HG03064 (cell line): Measurements from ENCODE around the gene C1orf87.
A peak's percentile ranks its signal among the peaks of the same experiment; 100 is the strongest.
"Not testable (repeated sequence)": the region's sequence is repeated elsewhere in the genome, so short reads cannot be mapped to it uniquely, and the experiment has no call there.

ENCODE experiments used
- ATAC-seq: cut with Tn5 transposase; IDR thresholded peaks from one replicate; pipeline ENCODE4 v1.9.1; 2021; ENCODE audit warnings: low read depth; ENCODE audit not compliant: unreplicated experiment

C1orf87 gene

DNA sequence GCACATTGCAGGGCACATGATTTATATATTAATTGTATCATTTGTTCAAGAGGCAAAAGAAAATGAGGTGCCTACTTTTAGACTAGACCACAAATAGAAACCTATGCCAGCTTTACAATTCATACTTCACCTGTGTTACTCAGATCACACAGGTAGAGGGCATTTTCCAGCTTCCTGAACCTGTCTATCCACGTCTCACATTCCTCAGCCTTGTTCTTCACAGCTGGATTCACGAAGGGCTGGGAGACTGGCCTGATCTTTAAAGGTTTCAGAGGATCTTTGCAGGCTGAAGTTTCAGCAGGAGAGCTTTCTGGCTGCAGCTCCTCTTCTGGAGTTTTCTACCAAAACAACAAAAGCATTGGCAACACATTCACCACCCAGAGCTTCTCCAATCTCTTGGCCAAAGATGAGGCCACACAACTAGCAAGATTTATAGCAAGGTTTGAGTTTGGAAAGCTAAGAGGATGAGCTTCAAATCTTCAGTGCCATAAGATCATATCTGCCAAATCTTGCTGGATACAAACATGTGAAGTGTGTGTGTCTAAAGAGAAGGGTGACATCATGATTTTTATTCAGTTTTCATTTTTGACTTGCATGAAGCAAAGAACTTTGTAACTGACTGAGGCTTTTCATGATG is 76.0 kb downstream of the C1orf87 start:
- ATAC-seq, result no peak

DNA sequence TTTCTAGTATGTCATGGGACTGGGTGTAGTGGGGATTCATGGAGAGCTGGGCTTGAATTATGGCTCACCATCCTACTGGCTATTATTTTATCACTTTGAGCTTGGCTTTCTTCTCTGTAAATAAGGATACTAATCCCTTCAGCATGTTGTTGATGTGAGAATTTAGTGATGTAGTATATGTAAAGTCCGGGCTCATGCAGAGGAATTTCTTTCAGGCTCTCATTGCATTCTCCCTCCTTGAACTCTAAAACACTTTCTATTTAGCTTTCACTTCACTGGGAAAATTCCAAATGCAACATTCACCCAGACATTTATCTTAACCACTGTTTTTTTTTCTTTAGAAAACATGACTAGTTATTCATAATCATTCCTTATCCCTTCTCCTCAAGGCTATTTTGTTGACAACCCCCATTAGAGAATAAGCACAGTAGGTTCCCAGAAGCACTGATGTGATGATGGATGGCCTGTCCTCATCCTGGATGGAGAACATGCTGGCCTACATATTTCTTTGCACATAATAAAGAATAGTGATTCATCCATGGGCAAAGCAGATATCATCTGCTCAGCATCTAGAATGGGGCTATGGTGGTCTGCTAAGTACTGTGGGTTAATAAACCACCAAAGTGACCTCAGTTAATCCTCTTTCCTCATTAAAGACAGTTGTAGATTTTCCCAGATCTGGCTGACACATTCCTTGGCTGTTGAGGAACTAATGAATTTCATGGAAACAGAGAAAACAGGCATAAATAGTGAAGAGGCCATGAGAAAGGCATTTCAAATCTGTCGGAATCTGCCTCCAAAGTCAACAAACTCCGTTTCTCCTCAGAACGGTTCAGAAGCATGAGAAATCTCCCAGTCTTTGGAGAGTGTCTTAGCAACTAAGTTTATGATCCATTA is 79.0 kb downstream of the C1orf87 start:
- no peak for ATAC-seq

DNA sequence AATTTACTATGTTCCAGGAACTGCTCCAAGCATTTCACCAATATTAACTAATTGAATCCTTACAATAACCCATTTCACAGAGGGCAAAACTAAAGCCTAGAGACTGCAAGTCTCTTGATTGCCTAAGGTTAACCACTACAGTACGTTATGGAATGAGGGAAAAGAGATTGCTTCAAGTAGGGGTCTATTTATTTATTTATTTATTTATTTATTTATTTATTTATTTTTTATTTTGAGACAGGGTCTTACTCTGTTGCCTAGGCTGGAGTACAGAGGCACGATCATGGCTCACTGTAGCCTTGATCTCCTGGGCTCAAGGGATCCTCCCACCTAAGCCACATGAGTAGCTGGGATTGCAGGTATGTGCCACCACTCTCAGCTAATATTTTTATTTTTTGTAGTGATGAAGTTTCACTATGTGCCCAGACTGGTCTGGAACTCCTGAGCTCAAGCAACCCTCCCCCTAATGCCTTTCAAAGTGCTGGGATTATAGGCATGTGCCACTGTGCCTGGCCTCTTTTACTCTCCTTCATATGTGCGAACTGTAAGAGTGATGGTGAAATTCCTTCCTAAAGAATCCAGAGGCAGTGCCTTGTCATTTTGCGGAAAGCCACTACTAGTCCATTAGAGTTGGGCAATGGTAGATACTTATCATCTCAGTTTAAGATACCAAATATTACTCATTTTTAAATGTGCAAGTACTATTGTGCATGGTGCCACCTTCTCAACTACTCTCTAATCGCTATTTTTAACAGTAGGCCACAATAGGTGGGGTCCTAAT is 81.3 kb downstream of the C1orf87 start:
- no peak for ATAC-seq

DNA sequence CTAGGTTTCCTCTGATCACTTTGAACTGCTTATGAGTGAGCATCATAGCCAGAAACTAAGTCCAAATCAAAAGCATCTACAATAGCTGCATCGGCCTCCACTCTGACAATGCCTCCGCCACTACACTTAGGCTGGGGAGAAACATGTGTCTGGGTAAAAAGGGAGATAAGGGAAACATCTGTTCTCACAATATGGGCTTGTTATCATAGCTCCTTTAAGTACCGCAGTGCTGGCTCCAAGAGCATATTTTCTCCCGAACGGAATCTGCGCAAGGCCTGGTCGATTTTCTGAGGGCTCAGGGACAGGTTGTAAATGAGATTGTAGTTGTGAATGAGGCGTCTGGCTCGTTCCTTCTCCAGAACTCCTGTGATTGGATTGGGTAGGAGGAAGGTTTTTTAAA is 83.1 kb downstream of the C1orf87 start:
- no peak for ATAC-seq

DNA sequence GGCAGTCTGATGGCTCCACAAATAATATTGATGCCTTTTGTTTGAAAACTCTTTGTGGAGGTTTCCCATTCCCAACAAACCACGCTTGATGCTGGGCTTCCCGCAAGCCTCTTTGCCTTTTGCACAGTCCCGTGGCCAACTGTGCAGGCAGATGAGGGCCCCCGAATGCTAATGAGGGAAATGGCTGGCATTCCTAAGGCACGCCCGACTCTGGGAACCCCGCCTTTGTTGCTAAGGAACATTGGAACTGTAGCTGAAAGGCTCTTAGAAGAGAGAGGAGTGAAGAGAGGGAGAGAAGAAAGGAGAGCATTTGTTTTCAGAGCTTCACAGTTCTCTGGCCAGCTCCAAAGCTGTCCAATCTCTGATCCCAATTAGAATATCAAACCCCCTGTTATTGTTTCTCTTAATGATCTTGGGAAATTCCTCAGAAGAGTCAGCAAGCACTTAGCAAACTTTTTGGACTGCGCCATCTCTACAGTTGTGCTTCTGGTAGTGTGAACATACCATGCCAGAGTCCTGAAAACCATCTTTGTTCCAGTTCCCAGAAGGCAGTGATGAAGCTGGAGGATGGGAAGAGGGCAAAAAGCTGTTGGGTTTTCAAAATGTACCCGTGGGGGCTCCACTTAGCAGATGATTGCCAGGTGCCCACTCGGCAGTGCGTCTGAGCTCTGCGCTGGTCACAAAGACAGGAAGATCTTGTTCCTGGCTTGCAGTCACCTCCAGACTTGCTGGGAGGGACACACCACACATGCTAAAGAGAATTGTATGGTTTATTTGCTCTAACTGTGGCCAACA is 86.9 kb downstream of the C1orf87 start:
- ATAC-seq, result no peak

DNA sequence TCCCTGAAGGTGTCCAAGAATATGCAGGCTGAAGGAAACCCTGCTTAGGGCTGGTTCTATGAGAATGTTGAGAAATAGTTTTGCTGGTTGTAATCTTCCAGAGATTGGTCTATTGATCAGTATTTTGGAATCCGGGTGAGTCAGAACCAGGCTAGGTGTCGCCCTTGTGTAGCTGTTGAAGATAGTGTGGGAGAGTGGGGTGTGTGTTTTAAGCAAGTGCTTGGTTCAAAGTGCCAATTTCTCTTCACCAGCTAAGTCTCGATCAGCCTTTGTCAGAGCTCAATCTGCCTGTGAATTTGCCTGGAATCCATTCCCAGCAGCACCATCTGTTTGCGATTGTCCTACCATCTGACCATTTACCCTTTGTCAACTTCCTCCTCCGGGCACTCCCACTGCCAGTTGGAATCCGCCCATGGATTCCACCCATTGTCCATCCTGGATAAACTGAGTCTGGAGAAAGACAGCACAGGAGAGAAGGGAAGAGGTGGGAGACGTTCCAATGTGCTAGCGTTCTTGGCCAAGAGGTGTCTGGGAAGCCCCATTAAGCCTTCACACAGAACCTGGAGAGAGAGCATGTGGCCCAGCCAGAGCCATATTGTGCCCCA is 87.6 kb downstream of the C1orf87 start:
- ATAC-seq, result no peak

DNA sequence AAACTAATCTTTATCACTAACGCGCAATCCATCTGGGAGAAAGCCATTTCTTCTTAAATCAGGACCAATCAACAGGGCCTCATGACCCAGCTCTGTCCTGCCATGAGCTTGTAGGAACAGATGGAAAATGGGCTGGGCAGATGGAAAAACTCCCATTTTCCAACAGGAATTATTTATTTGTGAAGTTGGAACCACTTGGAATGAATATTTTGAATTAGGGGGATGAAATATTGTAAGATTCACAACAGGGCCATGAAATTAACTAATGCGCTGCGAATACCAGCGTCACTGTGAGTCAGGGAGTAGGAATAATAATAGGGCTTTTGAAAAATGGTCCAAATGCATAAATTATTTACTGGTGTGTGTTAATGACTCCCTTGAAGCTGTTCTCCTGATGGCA is 93.9 kb downstream of the C1orf87 start:
- no peak for ATAC-seq

DNA sequence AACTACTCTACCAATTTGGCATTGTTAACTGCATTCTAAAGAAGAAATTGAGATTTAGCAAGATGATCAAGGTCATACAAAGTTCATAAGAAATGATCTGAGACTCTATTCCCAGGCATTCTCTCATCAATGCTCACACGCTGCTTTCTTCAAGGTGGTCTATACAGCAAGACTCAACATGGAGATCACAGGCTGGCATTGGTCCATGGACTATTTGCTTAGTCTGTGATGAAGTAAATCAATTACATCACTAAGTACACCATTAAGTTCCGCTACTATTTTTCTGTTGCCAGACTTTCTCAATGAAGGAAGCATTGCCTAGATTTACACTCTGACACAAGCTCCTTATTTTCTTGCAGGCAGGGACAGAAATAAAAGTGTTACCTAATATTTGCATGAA is 95.1 kb downstream of the C1orf87 start:
- ATAC-seq, result no peak

DNA sequence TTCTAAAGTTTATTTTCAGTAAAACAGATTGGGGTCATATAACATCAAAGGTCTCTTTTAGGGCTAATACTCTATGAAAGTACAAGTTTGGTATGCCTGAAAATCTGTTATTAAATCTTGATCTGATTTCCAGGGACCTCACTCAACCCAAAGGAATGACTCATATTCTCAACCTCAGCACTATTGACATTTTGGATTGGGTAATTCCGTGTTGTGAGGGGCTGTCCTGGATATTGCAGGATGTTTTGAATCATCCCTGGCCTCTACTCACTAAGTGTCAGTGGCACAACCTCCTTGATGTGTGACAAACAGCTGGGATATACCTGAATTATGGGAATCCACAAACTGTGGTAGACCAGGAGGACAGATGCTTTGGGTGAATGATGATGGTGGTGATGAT is 95.5 kb downstream of the C1orf87 start:
- ATAC-seq, result no peak

DNA sequence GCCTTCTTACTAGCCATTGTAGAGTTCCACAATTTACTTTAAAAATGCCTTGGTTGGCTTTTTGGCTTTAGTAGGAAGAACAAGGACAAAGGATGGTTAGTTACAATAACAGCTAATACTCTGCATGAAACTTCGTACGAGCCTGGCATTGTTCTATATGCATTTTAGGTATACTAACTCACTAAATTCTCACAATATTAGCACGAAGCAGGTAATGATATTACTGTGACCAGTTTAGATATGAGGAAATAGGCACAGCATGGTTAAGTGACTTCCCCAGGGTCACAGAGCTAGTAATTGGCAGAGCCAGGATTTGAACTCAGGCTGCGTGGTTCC is 96.5 kb downstream of the C1orf87 start:
- ATAC-seq, result no peak

DNA sequence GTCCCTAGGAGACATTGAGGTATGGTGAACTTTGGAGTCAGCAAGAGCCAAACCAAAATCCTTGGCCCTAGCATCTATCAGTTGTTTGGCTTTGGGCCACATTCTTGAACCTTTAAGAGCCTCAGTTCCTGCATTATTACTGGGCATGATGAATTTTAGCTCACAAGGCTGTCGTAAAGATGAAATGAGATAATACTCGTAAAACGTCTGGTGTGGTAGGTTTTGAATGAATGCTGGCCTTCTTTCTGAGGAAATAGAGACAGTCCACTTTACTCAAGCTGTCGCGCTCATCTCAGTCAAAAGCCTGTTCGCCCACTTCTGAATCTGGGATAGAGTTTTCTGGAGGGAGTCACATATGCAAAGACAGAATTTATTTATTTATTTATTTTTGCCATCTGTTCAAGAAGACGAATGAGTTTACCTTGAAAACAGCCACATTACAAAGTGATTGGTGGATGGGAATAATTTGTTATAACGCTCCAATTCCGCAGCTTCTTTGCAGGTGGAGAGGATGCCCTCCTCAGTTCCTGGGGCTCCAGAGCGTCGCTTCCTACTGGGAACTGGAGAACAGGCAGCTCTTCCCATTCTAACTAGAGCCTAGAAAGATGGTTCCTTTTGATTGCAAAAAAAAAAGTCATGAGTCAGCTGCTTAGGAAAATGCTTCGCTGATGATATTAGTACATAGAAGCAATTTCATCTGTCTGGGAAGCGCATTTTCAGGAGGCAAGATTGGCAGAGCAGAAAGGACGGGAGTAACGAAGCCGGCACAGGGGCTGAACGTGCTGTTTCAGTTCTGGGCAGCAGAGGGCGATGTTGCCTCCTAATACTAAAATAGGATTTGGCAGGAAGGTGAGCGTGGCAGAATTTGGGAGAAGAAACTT is 97.1 kb downstream of the C1orf87 start:
- ATAC-seq, result no peak

DNA sequence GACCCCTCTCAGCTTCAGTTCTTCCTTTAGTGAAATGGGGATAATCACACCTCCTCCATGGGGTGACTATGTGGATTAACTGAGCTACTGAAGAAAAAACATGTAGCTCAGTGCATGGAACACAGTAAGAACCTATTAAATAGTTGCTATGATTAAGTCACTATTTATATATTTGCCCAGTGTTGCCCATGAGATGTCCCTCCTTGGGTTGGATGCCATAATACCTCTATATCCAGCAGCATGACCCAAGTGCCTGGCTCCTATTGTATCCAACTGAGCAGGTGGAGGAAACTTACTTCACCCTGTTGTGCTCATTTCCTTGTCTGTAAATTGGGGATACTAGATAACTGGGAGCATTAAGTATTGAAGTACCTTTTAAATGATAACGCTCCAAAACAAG is 99.9 kb downstream of the C1orf87 start:
- no peak for ATAC-seq

DNA sequence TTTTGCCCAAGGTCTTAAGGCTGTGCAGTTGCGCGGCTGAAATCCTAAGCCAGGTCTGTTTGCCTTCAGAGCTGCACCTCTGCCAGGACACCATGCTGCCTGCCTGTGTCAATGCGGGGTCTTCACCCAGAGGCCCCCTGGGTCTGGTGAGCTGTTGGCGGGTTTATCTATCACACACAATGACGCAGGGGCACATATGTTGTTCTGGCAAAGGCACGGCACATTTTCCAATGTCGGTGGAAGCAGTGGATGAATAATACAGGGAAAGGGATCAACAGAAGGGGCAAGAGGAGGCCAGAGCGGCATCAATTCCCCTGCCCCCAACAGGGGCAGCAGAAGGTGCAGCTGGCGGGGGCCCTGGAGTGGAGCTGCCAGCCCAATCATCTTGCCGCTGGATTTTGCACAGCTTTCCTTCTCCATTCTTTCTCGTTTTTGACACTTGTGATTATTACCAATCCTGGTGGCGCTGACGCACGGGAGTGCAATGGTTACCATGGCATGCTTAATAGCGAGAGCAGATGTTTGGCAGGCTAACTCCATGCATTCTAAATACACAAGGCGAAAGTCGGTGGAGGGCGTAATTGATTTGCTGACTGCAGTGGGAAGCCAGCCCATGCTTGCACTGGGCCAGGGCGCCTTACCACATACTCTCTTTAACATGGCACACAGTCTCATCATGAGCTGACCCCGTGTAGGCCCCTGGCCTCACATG is 101.2 kb downstream of the C1orf87 start:
- no peak for ATAC-seq

DNA sequence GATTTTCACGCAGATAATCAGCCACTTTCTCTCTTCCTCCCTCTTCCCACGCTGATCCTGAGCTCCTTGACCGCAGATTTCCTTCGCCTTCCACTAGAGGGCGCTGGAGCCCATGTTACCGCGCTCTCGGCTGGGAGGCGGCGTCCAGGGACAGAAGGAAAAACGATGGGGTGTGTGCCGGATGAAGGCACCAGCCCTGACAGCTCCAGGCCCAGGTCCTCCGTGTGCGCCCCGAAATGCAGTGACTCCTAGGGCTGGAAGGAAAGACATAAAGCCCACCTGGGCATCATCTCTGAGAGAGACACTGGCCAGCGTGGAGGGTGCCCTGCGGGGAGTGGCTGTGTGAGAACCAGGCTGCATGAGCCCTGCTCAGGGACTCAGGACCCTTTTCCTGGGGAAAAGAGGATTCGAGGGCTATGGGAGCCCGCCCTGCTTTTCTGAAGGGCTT is 102.1 kb downstream of the C1orf87 start:
- ATAC-seq, result peak; percentile 79

DNA sequence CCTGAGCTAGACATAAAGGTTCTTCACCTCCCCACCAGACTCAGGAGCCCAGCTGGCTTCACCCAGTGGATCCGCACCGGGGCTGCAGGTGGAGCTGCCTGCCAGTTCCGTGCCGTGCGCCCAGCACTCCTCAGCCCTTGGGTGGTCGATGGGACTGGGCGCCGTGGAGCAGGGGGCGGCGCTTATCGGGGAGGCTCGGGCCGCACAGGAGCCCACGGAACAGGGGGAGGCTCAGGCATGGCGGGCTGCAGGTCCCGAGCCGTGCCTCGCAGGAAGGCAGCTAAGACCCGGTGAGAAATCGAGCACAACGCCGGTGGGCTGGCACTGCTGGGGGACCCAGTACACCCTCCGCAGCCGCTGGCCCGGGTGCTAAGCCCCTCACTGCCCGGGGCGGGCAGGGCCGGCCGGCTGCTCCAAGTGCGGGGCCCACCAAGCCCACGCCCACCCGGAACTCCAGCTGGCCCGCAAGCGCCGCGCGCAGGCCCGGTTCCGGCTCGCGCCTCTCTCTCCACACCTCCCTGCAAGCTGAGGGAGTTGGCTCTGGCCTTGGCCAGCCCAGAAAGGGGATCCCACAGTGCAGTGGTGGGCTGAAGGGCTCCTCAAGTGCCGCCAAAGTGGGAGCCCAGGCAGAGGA is 103.9 kb downstream of the C1orf87 start:
- ATAC-seq, result not testable (repeated sequence)

DNA sequence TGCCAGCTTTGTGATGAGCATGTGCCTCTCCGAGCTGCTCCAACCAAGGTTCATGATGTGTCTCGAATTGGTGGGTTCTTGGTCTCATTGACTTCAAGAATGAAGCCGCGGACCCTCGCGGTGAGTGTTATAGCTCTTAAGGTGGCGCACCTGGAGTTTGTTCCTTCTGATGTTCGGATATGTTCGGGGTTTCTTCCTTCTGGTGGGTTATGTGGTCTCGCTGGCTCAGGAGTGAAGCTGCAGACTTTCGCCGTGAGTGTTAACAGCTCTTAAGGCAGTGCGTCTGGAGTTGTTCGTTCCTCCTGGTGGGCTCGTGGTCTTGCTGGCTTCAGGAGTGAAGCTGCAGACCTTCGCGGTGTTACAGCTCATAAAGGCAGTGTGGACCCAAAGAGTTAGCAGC is 104.8 kb downstream of the C1orf87 start:
- not testable (repeated sequence) for ATAC-seq

DNA sequence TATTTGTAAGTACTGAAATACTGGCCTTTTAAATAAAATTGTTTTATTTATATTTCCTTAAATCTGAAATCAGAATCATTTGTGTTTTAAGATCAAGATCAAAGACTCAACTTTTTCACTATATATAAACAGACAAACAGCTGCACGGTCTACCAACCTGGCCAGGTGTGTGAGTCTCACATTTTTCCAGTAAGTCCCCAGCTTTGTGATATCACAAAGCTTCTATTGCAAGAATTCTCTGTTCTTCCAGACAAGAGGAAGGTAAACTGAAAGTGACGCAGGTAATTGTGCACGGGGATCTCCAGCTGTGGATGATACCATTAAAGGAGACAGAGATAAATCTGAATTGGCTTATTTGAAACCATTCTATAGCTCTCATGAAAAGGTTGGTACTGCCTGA is 105.8 kb downstream of the C1orf87 start:
- no peak for ATAC-seq

DNA sequence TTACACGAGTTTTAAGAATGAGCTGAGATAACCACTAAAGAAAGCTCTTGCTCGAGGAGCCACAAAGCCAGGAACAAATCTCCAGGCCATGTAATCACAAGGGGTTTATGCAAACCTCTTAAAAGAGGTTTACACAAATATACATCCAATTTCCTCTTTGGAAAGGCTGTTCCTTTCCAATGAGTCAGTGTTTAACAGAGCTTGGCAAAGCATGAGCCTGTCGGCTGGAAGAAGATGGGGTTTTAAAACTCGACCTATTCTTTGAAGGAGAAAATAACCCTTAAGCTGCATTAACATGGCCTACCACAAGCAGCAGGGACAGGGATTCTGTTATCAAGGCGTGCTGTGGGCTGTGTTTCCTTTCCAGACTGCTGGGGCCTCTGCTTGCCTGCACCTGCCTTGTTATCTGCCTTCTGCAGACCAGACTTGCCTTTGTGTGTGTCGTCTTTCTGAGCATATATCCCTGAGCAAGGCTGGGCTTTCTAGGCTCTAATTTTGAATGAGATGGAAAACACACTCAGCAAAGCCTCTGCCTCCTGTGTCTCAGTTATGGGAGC is 106.4 kb downstream of the C1orf87 start:
- ATAC-seq, result no peak
